ENCODE results near the gene B4GALT2. TPM values are rescaled to one million over a fixed set of nuclear protein-coding genes. Genes with fewer than 3 reads are reported as not detected.
A peak's percentile ranks its signal among the peaks of the same experiment; 100 is the strongest.

The B4GALT2 gene
- total and polyA plus RNA-seq, 9 of the 15 experiments (the other 6 are each of a cell fraction or from before 2014, with no cell fraction given): 1.3 to 86.8 (median 43.8) TPM

- Histone ChIP-seq H3K36me3 (ENCODE audit: control insufficient read depth, insufficient read depth, low read length) (0 out of 3 replicates have a peak, but pooled peaks cover 7% of the 10 kb centered on the region), H2AFZ (ENCODE audit: low read depth, low read length) (no peak overlapping the region), H3K27ac (ENCODE audit: extremely low read depth, low read depth, low read length) (no peak overlapping the region), H3K79me2 (ENCODE audit: control insufficient read depth, insufficient read depth, low read length) (no peaks in the 10 kb centered on the region), H3K9me3 (replicated peaks; ENCODE audit: control insufficient read depth, insufficient read depth, low read depth, low read length) (no peaks in the 10 kb centered on the region), H3K4me3 (no peak overlapping the region), H3K9ac (ENCODE audit: insufficient read depth in 1 of 2, low read depth in 2 of 2, low read length in 2 of 2) (peak overlapping the region in 1 of 2 experiments; percentile 63; a peak in 2 of 4 replicates), H3K4me1 (replicated peaks in 1 of 2; ENCODE audit: control insufficient read depth in 2 of 2, insufficient read depth in 2 of 2, low read length in 2 of 2) (peaks cover 6 to 41% of the 10 kb centered on the region in 2 experiments; a peak in 4 of 5 replicates), H3K4me2 (ENCODE audit: insufficient read depth, low read length) (no peak overlapping the region), H3K9me1 (ENCODE audit: control insufficient read depth, insufficient read depth, low read length) (no peaks in the 10 kb centered on the region), H3K27me3 (ENCODE audit: control insufficient read depth in 2 of 2, insufficient read depth in 2 of 2, low read length in 2 of 2) (no peaks in the 10 kb centered on the region), H4K20me1 (replicated peaks; ENCODE audit: control insufficient read depth, insufficient read depth, low read length) (no peaks in the 10 kb centered on the region; the same call in 1 of the 2 replicates)
- DNase-seq (ENCODE audit: extremely low read depth in 1 of 4, low spot score in 3 of 4) (no peak), ATAC-seq (no peak), FAIRE-seq (no peak)
- WGBS (ENCODE audit: insufficient coverage, low coverage, missing lambda C conversion rate): 82% methylated on average over 20 of the region's 20 CpGs
- BruUV-seq (replicated peaks): no TSS peak
- in situ Hi-C loops (cut with MboI): no loop called here
- intact Hi-C loops (cut with micrococcal nuclease): no loop called here
- TF ChIP-seq RBFOX2 (IDR thresholded peaks at IDR 0.05; ENCODE audit: low read depth, low read length) (0 out of 2 replicates have a peak, but pooled peaks have one; percentile 14), POLR2G (IDR thresholded peaks at IDR 0.05; ENCODE audit: low read depth, low read length) (0 out of 2 replicates have a peak, but pooled peaks have one; percentile 32), TEAD4 (IDR thresholded peaks at IDR 0.05; ENCODE audit: low read length) (no peak), TEAD4 (CRISPR knock-in tag; IDR thresholded peaks at IDR 0.05; ENCODE audit: borderline replicate concordance) (no peak), LCOR (CRISPR knock-in tag; IDR thresholded peaks at IDR 0.05) (no peak), PHF8 (IDR thresholded peaks at IDR 0.05; ENCODE audit: borderline replicate concordance, low read length) (no peak), CHD1 (IDR thresholded peaks at IDR 0.05; ENCODE audit: low read length) (no peak), CBFB (CRISPR knock-in tag; IDR thresholded peaks at IDR 0.05) (no peak), FIP1L1 (IDR thresholded peaks at IDR 0.05; ENCODE audit: low read depth, low read length, poor library complexity, severe bottlenecking) (no peak)
- POLR2A ChIA-PET: interaction anchor here (1.0 to 3.9 kb wide), 4 partner anchors 11 to 17 kb away, joined by 4 to 29 read pairs (median 4); partner anchors contain the start of gene SLC6A9
- CTCF ChIA-PET (ENCODE audit: low intra/inter-chr PET ratio): no interaction called here
These were observed 37.9 kb downstream of the B4GALT2 start for GRCh38 chr1:44016890-44017400.

All from K562 (cell line).